HEK293T (cell line): ENCODE results near the gene MAU2.

ENCODE experiments used
- BHLHE40 ChIP-seq: fragments of 450-650 bp; IDR thresholded peaks from 2 replicates; pipeline ENCODE4 v1.6.1; 2016; ENCODE audit warnings: mild to moderate bottlenecking, moderate library complexity, borderline replicate concordance
- CTBP1 ChIP-seq: fragments of 450-650 bp; IDR thresholded peaks from 2 replicates; pipeline ENCODE4 v1.6.1; 2016; ENCODE audit warnings: borderline replicate concordance
- FOXK2 ChIP-seq: fragments of 450-650 bp; IDR thresholded peaks from 2 replicates; pipeline ENCODE4 v1.6.1; 2016; ENCODE audit warnings: mild to moderate bottlenecking
- LEF1 ChIP-seq: fragments of 450-650 bp; IDR thresholded peaks from 2 replicates; pipeline ENCODE4 v1.6.1; 2017; ENCODE audit warnings: mild to moderate bottlenecking, borderline replicate concordance

DNA sequence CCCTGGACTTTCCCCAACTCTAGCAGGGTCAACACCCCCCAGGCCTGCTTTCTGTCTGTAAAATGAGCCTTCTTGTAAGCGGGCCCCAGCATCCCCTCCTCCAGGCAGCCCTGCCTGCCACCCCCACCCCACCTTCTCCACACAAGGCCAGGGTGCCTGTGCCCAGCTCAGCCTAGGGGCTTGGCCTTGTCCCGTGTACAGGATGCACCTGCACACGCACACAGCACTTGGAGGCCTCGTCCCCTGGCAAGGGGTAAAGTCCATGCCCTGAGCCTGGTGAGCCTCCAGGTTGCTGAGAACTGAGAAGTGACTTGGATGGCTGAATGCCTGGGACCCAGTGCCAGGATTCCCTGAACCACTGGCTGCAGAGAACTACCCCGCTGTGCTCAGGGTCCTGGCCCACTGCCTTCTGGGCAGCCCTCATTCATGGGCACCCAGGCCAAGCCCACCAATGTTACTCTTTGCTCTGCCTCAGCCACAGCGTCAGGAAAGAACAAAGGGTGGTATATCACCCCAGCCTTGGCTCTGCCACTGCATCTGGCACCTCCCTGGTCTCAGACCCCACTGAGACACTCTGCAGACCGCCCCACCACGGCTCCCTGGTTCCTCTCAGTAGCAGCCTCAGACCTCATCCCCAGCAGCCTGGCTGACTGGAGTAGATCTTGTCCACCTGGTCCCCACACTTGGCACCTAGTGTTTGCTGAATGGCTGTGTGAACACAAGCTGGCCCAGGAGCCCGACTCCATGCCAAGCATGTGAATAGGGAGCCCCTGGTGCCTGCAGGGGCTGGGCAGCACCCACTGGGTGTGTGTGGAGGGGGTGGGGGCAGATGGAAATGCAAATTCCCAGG is 45.7 kb upstream of the MAU2 start:
- TF ChIP-seq FOXK2 (no peak), BHLHE40 (no peak), LEF1 (no peak), CTBP1 (no peak)
